GM18519 (cell line): ENCODE measurements around the gene PARP14.
"Not testable (repeated sequence)": the region's sequence is repeated elsewhere in the genome, so short reads cannot be mapped to it uniquely, and the experiment has no call there.

Experiments
- ATAC-seq: cut with Tn5 transposase; IDR thresholded peaks from one replicate; pipeline ENCODE4 v1.9.1; 2021; ENCODE audit warnings: mild to moderate bottlenecking, moderate library complexity; ENCODE audit not compliant: unreplicated experiment, low FRiP score

PARP14 gene

GRCh38 chr3:122680475-122681283, at the start of gene PARP14:
TSS of gene PARP14 (plus strand) at chr3:122680839. CDS start at chr3:122680884, 45 bp downstream.
- no peak for ATAC-seq

GRCh38 chr3:122635789-122636188, 44.9 kb upstream of the PARP14 start:
- ATAC-seq, result no peak

- ATAC-seq, result no peak
Observed at GRCh38 chr3:122636697-122637096, 43.9 kb upstream of the PARP14 start.

- no peak for ATAC-seq
Observed at GRCh38 chr3:122640437-122640999, 40.1 kb upstream of the PARP14 start.

GRCh38 chr3:122642935-122643334, 37.7 kb upstream of the PARP14 start:
- ATAC-seq, result peak; percentile 64

GRCh38 chr3:122646146-122646988, 34.3 kb upstream of the PARP14 start:
- ATAC-seq, result no peak

GRCh38 chr3:122651233-122651907, 29.3 kb upstream of the PARP14 start:
- not testable (repeated sequence) for ATAC-seq

GRCh38 chr3:122651962-122652361, 28.7 kb upstream of the PARP14 start:
- ATAC-seq, result not testable (repeated sequence)

- ATAC-seq, result not testable (repeated sequence)
Observed at GRCh38 chr3:122658336-122658735, 22.3 kb upstream of the PARP14 start.

GRCh38 chr3:122660297-122660974, 20.2 kb upstream of the PARP14 start:
- no peak for ATAC-seq

- ATAC-seq, result no peak
Observed at GRCh38 chr3:122661633-122662032, 19.0 kb upstream of the PARP14 start.

- no peak for ATAC-seq
Observed at GRCh38 chr3:122662505-122662904, 18.1 kb upstream of the PARP14 start.

GRCh38 chr3:122665226-122665786, 15.3 kb upstream of the PARP14 start:
- no peak for ATAC-seq

- ATAC-seq, result no peak
Observed at GRCh38 chr3:122665881-122666280, 14.8 kb upstream of the PARP14 start.

GRCh38 chr3:122668930-122669730, 11.5 kb upstream of the PARP14 start:
- no peak for ATAC-seq

- ATAC-seq, result no peak
Observed at GRCh38 chr3:122671553-122671952, 9.1 kb upstream of the PARP14 start.

GRCh38 chr3:122674339-122674738, 6.3 kb upstream of the PARP14 start:
- ATAC-seq, result no peak

- no peak for ATAC-seq
Observed at GRCh38 chr3:122676759-122677158, 3.9 kb upstream of the PARP14 start.

GRCh38 chr3:122677216-122677615, 3.4 kb upstream of the PARP14 start:
- ATAC-seq, result no peak
